Measurements from ENCODE around the gene TBCB.

GRCh38 chr19:36112678-36113077 lies 2.6 kb upstream of the TBCB start:
- no peak for TF ChIP-seq CTCF (conservative IDR thresholded peaks at IDR 0.05 in 1 of 2, IDR thresholded peaks at IDR 0.05 in 1 of 2; ENCODE audit: extremely low read depth in 1 of 2, insufficient read depth in 1 of 2, low read depth in 1 of 2, low read length in 2 of 2)
- TF ChIP-seq EZH2 (IDR thresholded peaks at IDR 0.05; ENCODE audit: borderline replicate concordance, low read length), result no peak
